Measurements from ENCODE around the gene POLR1E.

- TF ChIP-seq, protein P1, sequence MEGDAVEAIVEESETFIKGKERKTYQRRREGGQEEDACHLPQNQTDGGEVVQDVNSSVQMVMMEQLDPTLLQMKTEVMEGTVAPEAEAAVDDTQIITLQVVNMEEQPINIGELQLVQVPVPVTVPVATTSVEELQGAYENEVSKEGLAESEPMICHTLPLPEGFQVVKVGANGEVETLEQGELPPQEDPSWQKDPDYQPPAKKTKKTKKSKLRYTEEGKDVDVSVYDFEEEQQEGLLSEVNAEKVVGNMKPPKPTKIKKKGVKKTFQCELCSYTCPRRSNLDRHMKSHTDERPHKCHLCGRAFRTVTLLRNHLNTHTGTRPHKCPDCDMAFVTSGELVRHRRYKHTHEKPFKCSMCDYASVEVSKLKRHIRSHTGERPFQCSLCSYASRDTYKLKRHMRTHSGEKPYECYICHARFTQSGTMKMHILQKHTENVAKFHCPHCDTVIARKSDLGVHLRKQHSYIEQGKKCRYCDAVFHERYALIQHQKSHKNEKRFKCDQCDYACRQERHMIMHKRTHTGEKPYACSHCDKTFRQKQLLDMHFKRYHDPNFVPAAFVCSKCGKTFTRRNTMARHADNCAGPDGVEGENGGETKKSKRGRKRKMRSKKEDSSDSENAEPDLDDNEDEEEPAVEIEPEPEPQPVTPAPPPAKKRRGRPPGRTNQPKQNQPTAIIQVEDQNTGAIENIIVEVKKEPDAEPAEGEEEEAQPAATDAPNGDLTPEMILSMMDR (optimal IDR thresholded peaks at IDR 0.05 in 1 of 3, IDR thresholded peaks at IDR 0.05 in 1 of 3, conservative IDR thresholded peaks at IDR 0.05 in 1 of 3; ENCODE audit: extremely low read depth in 1 of 3, insufficient read depth in 2 of 3, low read length in 3 of 3): no peak
- no peak for TF ChIP-seq EZH2 (IDR thresholded peaks at IDR 0.05; ENCODE audit: low read length)
Observed at GRCh38 chr9:37543468-37543867, 57.7 kb downstream of the POLR1E start.

Data from keratinocyte (primary cell).